MM.1S (cell line): Measurements from ENCODE around the gene MVB12B.

Experiments
- CTCF ChIP-seq: fragments of 300-600 bp; sonication (generic); IDR thresholded peaks from 2 replicates; pipeline ENCODE4 v1.5.1; 2016; ENCODE audit warnings: antibody characterized with exemption, low read length, mixed read lengths
- EZH2phosphoT487 ChIP-seq: fragments of 300-600 bp; sonication (generic); IDR thresholded peaks from 2 replicates; pipeline ENCODE4 v1.6.1; 2018; ENCODE audit warnings: antibody characterized with exemption, low read length

- TF ChIP-seq CTCF (no peak), EZH2phosphoT487 (no peak)
Observed at GRCh38 chr9:126373241-126373640, 46.6 kb downstream of the MVB12B start.
